GM18907 (cell line): ENCODE measurements around the gene WDFY1.

Source experiments
- ATAC-seq: cut with Tn5 transposase; IDR thresholded peaks from one replicate; pipeline ENCODE4 v1.9.1; 2021; ENCODE audit warnings: mild to moderate bottlenecking, moderate library complexity; ENCODE audit not compliant: unreplicated experiment

Gene WDFY1

DNA sequence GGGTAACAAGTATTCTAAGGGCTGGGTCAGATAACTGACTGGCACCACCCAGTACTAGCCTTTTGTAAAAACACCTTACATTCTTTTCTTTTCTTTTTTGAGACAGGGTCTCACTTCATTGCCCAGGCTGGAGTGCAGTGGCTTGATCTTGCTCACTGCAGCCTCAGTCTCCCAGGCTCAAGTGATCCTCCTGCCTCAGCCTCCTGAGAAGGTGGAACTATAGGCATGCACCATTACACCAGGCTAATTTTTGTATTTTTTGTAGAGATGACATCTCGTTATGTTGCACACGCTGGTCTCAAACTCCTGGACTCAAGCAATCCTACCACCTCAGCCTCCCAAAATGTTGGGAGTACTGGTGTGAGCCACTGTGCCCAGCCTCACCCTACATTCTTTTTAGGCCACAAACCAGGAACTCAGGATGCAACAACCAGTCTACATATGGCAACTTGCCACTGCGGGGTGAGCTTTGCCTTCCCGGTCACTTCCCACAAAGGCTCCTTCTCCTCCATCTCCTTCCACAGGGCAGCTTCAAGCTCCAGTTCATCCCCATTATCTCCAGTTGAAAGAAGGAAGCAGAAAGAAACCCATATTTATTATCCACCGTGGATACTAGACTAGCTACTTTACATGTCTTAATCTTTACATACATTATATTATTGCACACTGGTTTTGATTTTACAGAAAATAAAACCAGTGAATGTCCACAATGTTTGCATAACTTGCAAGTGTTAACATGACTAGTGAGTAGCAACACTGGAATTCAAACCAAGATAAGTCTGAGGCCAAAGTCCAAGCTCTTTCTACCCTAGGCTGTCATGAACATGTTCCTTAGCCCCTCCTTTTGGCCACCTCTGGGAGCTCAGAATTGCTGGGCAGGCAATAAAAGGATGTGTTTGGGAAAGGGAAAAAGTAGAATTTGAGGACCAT lies 84.1 kb downstream of the WDFY1 start:
- no peak for ATAC-seq

DNA sequence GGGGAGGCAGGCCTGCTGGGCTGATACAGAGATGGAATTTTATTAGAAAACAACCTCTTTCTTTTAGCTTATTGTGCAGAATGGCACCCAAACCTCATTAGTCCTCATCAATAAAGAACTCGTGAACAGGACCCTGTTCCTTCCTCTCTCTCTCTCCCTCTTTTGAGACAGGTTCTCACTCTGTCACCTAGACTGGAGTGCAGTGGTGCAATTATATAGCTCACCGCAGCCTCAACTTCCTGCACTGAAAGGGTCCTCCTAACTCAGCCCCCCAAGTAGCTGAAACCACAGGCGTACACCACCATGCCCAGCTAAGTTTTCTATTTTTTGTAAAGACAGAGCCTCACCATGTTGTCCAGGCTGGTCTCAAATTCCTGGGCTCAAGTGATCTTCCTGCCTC lies 86.1 kb downstream of the WDFY1 start:
- ATAC-seq, result no peak

DNA sequence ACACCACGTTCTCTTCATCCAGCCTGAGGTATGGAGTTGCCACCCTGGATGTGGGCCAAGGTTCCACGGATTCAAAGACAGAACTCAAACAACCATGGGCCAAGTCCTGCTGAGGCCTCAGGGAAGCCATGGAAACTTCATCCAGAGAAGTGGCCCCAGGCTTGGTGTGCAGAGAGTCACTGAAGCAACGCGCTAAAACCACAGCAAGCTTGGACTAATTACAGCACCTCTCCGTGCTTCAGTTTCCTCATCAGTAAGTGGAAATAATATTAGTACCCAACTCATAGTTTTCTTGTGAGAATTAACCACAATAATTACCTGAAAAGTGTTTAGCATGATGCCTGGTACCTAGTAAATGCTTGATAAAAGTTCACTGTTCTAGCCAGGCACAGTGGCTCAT lies 88.6 kb downstream of the WDFY1 start:
- ATAC-seq, result no peak

DNA sequence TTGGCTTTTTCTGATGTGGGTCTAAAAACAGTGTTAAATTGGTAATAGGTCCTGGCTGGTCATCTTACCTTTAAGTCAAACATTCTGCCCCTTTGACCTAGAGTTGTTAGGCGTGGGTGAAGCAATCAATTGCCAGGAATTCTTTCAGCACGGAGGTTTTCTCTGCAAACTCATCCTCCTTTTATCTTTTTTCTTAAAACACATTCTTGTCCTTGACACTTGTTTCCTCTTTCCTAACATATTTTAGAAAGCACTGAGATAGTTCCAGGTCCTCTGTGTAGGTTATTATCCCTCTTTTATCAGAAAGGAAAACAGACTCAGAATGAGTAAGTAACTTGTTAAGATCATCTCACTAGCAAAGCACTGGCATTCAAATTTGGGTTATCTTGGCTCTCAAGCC lies 89.1 kb downstream of the WDFY1 start:
- no peak for ATAC-seq

DNA sequence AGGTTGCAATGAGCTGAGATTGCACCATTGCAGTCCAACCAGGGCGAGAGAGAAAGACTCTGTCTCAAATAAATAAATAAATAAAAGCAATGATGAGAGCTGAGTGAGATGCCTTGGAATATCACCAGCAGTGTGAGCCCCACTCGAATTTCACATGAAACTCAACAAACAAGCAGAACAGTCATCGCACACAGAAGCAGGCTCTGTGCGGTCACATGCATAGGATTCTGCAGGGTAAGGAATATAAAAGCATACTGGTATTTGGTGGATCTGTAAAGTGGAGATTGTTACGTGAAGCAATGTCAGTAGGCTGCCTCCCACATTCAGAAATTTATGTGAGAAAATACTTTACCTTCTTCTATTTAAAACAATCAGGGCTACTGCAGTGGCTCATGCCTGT lies 89.7 kb downstream of the WDFY1 start:
- no peak for ATAC-seq

DNA sequence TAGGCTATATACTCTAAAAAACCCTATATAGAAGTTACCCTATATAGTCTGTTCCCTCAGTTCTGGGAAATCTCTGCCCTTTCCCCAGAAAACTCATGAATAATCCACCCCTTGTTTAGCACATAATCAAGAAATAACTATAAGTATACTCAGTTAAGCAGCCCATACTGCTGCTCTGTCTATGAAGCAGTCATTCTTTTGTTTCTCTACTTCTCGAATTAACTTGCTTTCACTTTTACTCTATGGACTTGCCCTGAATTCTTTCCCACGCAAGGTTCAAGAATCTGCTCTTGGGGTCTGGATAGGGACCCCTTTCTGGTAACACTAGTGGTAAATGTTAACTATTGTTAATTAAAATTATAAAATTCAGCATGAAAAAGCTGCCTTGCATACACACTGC lies 90.4 kb downstream of the WDFY1 start:
- peak; percentile 53 for ATAC-seq

DNA sequence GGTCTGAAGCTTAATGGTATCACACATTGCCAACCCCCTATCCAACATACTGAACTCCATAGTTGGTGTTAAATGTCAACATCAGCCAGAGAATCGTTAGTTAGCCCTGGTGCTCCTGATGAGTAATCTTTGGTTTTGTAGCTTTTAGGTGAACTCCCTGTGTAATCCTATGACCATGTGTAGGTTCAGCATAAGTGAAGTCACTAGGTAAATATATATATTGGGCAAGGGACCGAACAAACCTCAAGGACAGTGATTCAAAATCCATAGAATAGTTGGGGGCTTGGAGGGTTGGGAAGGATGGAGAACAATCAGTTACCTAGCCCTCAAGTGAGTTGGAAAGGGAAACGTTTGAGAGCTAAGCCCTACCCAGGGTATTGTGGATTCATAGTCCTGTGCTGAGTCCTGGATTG lies 91.7 kb downstream of the WDFY1 start:
- no peak for ATAC-seq

DNA sequence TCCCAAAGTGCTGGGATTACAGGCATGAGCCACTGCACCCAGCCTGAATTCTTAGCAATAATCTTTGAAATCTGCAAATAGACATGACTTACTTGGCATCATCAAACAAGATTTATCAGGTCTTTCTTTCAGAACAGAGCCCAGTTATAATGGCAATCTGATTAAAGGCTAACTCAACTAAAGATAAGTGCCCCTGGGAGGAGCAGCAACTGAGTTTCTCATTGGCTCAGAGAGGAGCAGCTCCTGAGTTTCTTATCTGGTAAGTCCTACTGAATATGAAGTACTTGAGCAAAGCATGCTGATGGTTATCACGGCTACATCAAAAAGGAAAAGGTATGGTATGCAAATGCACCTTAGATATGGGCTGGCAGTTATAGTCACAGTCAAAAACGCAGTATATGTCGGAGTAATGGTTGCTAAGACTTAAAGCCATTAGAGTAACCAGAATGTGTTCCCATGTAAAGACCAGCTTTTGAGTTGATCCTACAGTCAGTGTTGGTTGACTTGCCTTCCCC lies 92.8 kb downstream of the WDFY1 start:
- no peak for ATAC-seq

DNA sequence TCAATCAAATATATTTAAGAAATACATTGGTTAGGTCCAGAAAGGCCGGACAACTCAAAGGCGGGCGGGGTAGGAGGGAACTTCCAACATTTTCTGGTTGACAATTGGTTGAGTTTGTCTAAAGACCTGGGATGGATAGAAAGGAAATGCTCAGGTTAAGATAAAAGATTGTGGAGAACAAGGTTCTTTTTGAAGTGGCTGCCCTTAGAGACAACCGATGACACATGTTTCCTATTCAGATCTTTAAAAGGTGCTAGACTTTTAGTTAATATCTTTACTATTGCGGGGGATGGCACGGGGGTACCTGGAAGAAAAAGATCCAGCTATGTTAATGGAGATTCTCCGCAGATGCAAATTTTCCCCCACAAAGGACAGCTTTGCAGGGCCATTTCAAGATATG lies 97.7 kb downstream of the WDFY1 start:
- ATAC-seq, result no peak

DNA sequence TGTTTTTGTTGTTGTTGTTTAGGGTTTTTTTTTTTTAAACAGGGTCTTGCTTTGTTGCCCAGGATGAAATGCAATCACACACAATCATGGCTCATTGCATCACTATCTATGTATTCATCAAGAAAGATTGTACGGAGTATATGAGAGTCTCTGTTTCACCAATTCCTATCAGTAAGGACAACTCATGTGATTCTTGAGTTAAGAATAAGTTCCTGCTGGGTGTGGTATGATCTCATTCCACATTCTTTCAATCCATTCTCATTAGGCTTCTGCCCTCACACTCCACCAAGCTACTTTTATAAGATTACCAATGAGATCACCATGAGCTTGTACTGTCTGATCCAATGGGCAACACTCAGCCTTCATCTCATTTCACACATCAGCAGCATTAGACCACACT lies 98.6 kb downstream of the WDFY1 start:
- no peak for ATAC-seq

DNA sequence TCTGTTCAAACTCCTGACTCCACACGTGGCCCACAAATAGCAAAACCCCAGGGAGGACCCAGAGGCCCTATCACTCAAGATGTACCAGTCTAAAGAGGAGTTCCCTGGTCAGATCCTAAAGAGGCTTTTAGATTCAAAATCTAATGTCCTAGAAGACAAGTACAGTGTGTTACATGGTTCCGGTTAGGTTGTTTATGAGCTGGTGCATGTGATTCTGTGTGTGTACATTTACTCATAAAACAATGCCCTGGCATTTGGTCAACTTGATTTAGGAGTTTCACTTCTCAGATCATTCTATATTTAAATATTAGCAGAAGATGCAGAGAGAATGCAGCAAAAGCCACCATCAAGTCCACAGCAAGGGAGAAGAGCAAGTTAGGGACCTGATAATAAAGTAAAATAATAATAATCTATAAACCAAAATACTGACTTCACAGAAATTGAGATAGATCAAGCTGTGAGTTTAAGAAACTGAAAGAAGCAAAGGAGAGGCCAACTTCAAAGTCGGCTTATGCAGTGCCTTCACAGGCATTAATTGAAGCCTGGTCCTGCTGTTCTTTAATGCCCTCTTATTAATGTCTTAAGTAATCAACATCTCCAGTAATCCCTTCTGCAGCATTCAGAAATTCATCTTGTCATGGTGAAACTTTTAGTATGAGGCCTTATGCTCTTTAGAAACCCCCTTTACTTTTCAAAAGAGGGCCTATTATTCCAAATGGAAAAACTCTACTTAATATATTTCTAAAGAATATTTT lies 103.5 kb downstream of the WDFY1 start:
- ATAC-seq, result no peak

DNA sequence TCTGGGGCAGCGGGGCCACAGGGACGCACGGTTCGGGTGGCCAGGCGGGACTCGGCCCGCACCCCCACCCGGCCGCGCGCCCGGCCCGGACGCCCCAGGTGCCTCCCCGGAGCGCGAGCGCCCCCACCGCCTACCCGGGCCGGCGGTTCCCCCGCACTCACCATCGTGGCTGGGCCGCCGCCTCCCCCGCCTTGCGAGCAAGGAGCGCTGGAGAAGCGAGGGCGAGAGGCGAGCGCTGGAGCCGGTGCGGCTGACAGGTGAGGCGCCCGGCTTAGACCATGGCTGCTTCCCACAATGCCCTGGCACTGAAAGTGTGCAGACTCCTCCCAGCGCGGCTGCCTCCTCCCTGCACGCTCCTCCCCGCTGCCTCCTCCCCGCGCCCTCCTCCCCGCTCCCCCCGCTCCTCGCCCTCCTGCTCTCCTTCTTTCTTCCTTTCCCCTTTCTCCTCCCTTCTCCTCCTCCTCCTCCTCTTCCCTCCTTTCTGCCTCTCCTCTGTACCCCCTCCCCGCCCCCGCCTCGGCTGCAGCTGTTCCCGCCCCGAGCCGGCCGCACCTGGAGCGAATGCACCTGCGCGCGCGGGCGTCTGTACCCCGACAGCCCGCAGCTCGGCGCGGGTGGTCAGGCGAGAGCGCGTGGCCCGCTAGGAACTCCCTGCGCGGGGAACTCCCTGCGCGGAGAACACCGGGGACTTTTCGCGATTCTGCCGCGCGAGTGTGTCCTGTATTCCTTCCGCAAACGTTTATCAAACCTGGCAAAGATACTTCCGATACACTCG lies 107.7 kb downstream of the WDFY1 start, which contains the start of gene AP1S3:
AP1S3 (minus strand) TSS at position 296 of the 775 bp plus-strand sequence; CDS start at position 164, 132 bp downstream.
- ATAC-seq, result peak; percentile 72

DNA sequence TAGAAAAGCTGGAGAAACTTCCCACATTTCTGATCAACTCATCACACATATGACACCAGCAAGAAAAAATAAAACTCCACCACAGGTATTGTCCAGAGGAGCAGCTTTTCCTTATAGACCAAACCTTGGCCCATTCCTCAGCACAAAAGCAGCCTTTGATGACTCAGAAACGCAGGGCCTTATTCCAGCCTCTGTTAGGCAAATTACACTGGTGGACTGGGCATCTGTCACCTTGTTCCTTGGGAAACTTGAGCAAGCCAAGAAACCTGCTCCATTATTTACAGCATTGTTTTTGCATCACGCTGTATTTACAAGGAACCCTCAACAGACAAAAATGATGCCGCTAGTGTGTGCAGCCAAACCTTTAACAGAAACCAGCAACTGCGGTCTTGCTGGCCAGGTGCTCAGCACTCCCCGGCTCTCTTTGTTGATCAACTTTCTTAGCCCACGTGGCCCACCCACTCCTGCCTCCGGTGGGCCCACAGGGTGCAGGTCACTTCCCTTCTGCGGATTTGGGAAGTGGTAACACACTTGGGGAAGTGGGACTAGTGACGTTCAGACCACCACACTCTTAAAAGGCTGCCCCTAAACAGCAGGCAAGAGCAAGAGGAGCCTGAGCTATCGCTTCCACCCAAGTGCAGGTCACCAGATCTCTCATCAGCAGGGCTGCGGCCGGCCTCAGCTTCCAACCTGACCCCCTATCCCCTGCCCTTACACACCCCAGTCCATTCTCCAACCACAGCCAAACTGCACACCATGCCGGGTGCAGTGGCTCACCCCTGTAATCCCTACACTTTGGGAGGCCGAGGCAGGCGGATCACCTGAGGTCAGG lies 109.2 kb downstream of the WDFY1 start:
- ATAC-seq, result peak; percentile 63

DNA sequence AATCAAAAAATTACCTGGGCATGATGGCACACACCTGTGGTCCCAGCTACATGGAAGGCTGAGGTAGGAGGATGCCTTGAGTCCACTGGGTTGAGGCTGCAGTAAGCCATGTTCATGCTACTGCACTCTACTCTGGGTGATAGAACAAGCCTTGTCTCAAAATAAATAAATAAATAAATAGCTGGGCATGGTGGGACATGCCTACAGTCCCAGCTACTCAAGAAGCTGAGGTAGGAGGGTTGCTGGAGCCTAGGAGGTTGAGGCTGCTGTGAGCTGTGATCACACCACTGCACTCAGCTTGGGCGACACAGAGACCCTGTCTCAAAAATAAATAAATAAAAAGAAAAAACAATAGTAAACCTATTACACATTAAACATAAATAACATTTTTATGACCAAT lies 110.7 kb downstream of the WDFY1 start:
- no peak for ATAC-seq

DNA sequence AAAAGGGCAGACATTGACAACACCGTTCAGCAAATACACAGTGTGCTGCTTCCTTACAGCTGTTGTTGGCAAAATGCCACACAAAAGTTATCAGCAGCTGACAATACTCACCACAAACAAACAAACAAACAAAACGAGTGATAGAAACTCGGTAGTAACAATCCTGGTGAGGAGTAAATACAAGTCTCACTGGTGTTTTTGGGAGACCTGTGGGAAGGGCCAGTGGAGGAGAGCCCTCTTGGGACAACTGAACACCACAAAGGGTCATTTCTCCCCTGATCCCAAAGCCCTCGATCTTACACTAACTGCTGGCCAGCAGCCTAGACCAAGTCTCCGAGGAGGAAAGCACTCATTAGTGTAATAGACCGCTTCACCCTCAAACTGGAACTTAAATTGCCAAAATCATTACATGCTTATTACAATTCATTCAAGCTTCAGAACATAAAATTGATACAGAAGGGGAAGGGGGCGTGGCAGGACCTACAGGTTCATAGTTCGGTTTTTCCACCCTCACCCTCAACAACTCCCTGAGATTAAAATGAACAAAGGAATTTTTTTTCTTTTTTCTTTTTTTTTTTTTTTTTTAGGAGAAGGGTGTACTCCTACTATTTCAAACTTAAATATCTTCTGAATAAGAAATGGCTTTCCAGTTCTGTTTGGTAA lies 112.8 kb downstream of the WDFY1 start:
- no peak for ATAC-seq

DNA sequence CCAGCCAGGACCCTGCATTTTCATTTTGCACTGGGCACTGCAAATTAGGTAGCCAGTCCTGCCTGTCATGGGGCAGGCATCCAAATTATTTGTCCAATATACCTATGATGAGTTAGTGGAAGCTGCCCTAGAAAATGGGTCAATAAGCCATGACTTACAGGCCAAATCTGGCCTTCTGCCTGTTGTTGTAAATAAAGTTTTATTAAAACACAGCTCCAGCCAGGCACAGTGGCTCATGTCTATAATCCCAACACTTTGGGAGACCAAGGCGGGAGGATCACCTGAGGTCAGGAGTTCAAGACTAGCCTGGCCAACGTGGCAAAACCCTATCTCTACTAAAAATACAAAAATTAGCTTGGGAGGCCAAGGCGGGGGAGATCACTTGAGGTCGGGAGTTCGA lies 116.0 kb downstream of the WDFY1 start:
- ATAC-seq, result no peak

DNA sequence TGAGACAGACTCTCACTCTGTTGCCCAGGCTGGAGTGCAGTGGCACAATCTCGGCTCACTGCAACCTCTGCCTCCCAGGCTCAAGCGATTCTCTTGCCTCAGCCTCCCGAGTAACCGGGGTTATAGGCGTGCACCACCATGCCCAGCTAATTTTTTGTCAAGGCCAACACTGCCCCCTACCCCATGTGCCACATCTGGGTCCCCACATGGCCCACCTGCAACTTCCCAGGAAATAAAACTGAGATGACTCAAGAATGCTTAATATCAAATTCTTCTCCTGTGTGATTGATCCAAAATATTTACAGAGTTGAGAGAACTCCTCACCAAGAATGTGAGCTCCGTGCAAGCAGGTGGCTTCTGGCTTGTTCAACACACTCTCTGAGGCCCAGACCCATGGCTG lies 116.8 kb downstream of the WDFY1 start:
- no peak for ATAC-seq

DNA sequence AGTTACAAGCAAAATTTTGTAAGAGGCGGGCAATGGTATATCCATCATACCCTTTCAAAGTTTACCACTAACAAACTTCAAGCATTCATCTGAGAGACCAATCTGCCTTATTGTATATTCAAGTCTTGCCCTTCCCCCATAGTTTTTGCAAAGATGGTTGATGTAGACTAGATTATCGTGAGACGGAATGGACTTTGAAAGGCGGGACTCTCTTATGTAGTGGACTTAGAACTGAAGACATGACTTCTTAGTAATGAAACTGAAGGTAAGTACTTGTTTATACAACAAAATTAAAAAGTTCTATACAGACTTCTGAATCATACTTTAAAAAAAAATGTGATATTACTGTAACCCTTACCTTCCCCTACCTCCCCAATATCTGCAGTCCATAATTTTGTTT lies 118.1 kb downstream of the WDFY1 start:
- no peak for ATAC-seq
